ENCODE measurements around the gene GALNT17.

GRCh38 chr7:71140264-71140663, 8.3 kb downstream of the GALNT17 start:
- TF ChIP-seq GATA2 (IDR thresholded peaks at IDR 0.05; ENCODE audit: low read depth, low read length) (no peak), GATA3 (IDR thresholded peaks at IDR 0.05; ENCODE audit: low read depth, low read length) (no peak)

Data from SH-SY5Y (cell line).